Endothelial cell of umbilical vein (primary cell): ENCODE measurements around the gene PRR18. TPM values are rescaled to one million over a fixed set of nuclear protein-coding genes. Genes with fewer than 3 reads are reported as not detected.

Experiments used
- BruUV-seq: library from RNA; stranded (reverse); fragments of 400-500 nt; replicated peaks from 2 replicates; lab custom pipeline; 2021; lab: Mats Ljungman, UMichigan
- CTCF ChIA-PET: fragments of 300-600, 350-600 bp; sonication (Branson Sonifier 250); formaldehyde crosslinking; loops from one replicate; lab custom pipeline; 2021; ENCODE audit warnings: antibody characterized with exemption, inconsistent platforms; lab: Charles Lee
- POLR2A ChIA-PET: fragments of 300-600, 350-600 bp; sonication (Branson Sonifier 250); formaldehyde crosslinking; loops from one replicate; lab custom pipeline; 2021; ENCODE audit warnings: antibody characterized with exemption, inconsistent platforms; lab: Charles Lee
- DNase-seq: peaks from one replicate; pipeline ENCODE4 v3.0.0-alpha.2; 2011; ENCODE audit warnings: low read depth, low spot score
- FAIRE-seq: peaks from 2 replicates; lab custom pipeline; 2011; peaks lifted over from hg19 to GRCh38; lab: Jason Lieb, UNC
- H2AFZ ChIP-seq: 2 replicates; pipeline ENCODE4 v1.6.0; 2012; ENCODE audit warnings: low read depth, low read length, control low read depth, inconsistent platforms
- H3K27ac ChIP-seq: 2 replicates; pipeline ENCODE4 v1.5.1; 2011; ENCODE audit warnings: low read depth, mild to moderate bottlenecking, control low read depth, low read length, moderate library complexity; ENCODE audit not compliant: insufficient read depth
- H3K27me3 ChIP-seq, 2 experiments: 2 replicates each; pipeline versions ENCODE4 v1.6.0 to v1.6.1; 2011; ENCODE audit warnings: low read length in 2 of 2, mixed read lengths in 1 of 2; ENCODE audit not compliant: control insufficient read depth in 2 of 2, insufficient read depth in 2 of 2
- H3K36me3 ChIP-seq, 2 experiments: 2 replicates in 1 of 2; 3 replicates in 1 of 2; pipeline ENCODE4 v1.5.1; 2011; ENCODE audit warnings: low read length in 2 of 2, mild to moderate bottlenecking in 1 of 2, moderate library complexity in 1 of 2; ENCODE audit not compliant: control insufficient read depth in 2 of 2, insufficient read depth in 2 of 2; ENCODE audit errors: extremely low read depth in 1 of 2
- H3K4me1 ChIP-seq: 3 replicates; pipeline ENCODE4 v1.5.1; 2011; ENCODE audit warnings: mild to moderate bottlenecking, low read length; ENCODE audit not compliant: control insufficient read depth, insufficient read depth; ENCODE audit errors: extremely low read depth
- H3K4me2 ChIP-seq: 2 replicates; pipeline ENCODE4 v1.6.1; 2011; ENCODE audit warnings: low read length, control low read depth, mixed read lengths; ENCODE audit not compliant: insufficient read depth
- H3K4me3 ChIP-seq, 3 experiments: fragments of 200-600 bp in 1 of 3; sonication (generic), shearing (Covaris generic) in 1 of 3; replicated peaks in 1 of 3; 2 replicates each; pipeline ENCODE4 v1.5.1; 2011 to 2016; ENCODE audit warnings: control low read depth in 3 of 3, low read length in 3 of 3, mild to moderate bottlenecking in 2 of 3, inconsistent platforms in 1 of 3, low read depth in 1 of 3, moderate library complexity in 1 of 3; ENCODE audit not compliant: insufficient read depth in 1 of 3
- H3K79me2 ChIP-seq: 2 replicates; pipeline ENCODE4 v1.6.0; 2012; ENCODE audit warnings: low read length, inconsistent platforms; ENCODE audit not compliant: control insufficient read depth, insufficient read depth
- H3K9ac ChIP-seq: replicated peaks from 2 replicates; pipeline ENCODE3; 2011; ENCODE audit warnings: low read length, control low read depth; ENCODE audit not compliant: insufficient read depth; ENCODE audit errors: extremely low read depth
- H3K9me1 ChIP-seq: replicated peaks from 3 replicates; pipeline ENCODE4 v1.6.0; 2011; ENCODE audit warnings: mild to moderate bottlenecking, low read length; ENCODE audit not compliant: control insufficient read depth, insufficient read depth; ENCODE audit errors: extremely low read depth
- H3K9me3 ChIP-seq: replicated peaks from 2 replicates; pipeline ENCODE4 v1.5.1; 2012; ENCODE audit warnings: low read length, inconsistent platforms; ENCODE audit not compliant: control insufficient read depth, insufficient read depth
- H4K20me1 ChIP-seq: replicated peaks from 2 replicates; pipeline ENCODE3; 2011; ENCODE audit warnings: mild to moderate bottlenecking, low read length; ENCODE audit not compliant: control insufficient read depth, insufficient read depth; ENCODE audit errors: extremely low read depth
- CTCF ChIP-seq, 2 donors: IDR thresholded peaks; 1 replicate in 1 of 2; 2 replicates in 1 of 2; pipeline ENCODE4 v1.5.1; 2011; ENCODE audit warnings: low read length in 2 of 2, mild to moderate bottlenecking in 2 of 2, moderate library complexity in 2 of 2, control low read depth in 1 of 2, inconsistent platforms in 1 of 2, low read depth in 1 of 2; ENCODE audit not compliant: insufficient read depth in 1 of 2; ENCODE audit errors: extremely low read depth in 1 of 2
- EZH2 ChIP-seq: IDR thresholded peaks from 2 replicates; pipeline ENCODE4 v1.6.1; 2012; ENCODE audit warnings: borderline replicate concordance, low read depth, mild to moderate bottlenecking, moderate library complexity, low read length, inconsistent platforms; ENCODE audit not compliant: severe bottlenecking
- FOS ChIP-seq: IDR thresholded peaks from 2 replicates; pipeline ENCODE4 v1.6.1; 2011; ENCODE audit warnings: mild to moderate bottlenecking, low read length, moderate library complexity, borderline replicate concordance; ENCODE audit not compliant: insufficient read depth
- GATA2 ChIP-seq: IDR thresholded peaks from 2 replicates; pipeline ENCODE4 v1.7.0; 2011; ENCODE audit warnings: low read depth, mild to moderate bottlenecking, moderate library complexity, mixed read lengths, low read length; ENCODE audit not compliant: insufficient read length, insufficient read depth
- JUN ChIP-seq: IDR thresholded peaks from 2 replicates; pipeline ENCODE4 v1.6.1; 2011; ENCODE audit warnings: borderline replicate concordance, low read depth; ENCODE audit not compliant: insufficient read length, insufficient read depth
- MAX ChIP-seq: IDR thresholded peaks from 2 replicates; pipeline ENCODE4 v1.6.1; 2011; ENCODE audit not compliant: insufficient read depth, insufficient read length
- MYC ChIP-seq: IDR thresholded peaks from one replicate; pipeline ENCODE4 v1.6.1; 2011; ENCODE audit warnings: mild to moderate bottlenecking, low read depth, low read length
- POLR2A ChIP-seq: IDR thresholded peaks from 2 replicates; pipeline ENCODE4 v1.6.1; 2012; ENCODE audit warnings: low read depth, mild to moderate bottlenecking, control low read depth, low read length
- POLR2AphosphoS5 ChIP-seq: IDR thresholded peaks from 2 replicates; pipeline ENCODE4 v1.6.1; 2012; ENCODE audit warnings: low read depth, mild to moderate bottlenecking, control low read depth, low read length, moderate library complexity; ENCODE audit not compliant: insufficient read depth
- dilution Hi-C: fragments of 300-500 bp; cut with MboI; formaldehyde crosslinking; loops from one replicate; pipeline ENCODE4 v1.15.0; 2019; ENCODE audit warnings: low sequenced_read_pairs; ENCODE audit not compliant: extremely low pct_ligation_motif_present
- intact Hi-C: fragments of 100-400 bp; cut with micrococcal nuclease; formaldehyde crosslinking; loops from one replicate; pipeline ENCODE4 v1.10.0; 2022
- polyA plus RNA-seq, 4 experiments: library from polyadenylated mRNA; depleted of rRNA in 3 of 4; stranded (reverse) in 3 of 4; unstranded in 1 of 4; fragments of >200 nt; gene quantifications; 2 replicates each; pipeline versions ENCODE4 v1.2.1 to v1.2.3, GENCODE V29; 2011 to 2012; ENCODE audit warnings: missing spikeins in 1 of 4
- total RNA-seq: library from RNA; stranded (reverse); gene quantifications from 2 replicates; pipeline ENCODE4 v1.2.3, GENCODE V29; 2021

The PRR18 gene
- total and polyA plus RNA-seq, 2 donors (not counting 3 experiments of a cell fraction or from before 2014, with no cell fraction given) = not detected

GRCh38 chr6:166279393-166279679 is 28.9 kb downstream of the PRR18 start:
- Histone ChIP-seq H3K27me3 (peaks cover 0 to 2% of the 10 kb centered on the region in 2 experiments), H3K36me3 (no peaks in the 10 kb centered on the region), H3K4me3 (no peak overlapping the region), H2AFZ (no peak overlapping the region), H3K27ac (no peak overlapping the region), H3K4me2 (no peak overlapping the region), H3K9ac (no peak overlapping the region), H3K79me2 (no peaks in the 10 kb centered on the region), H3K9me1 (no peaks in the 10 kb centered on the region), H3K9me3 (no peaks in the 10 kb centered on the region), H4K20me1 (no peaks in the 10 kb centered on the region), H3K4me1 (no peaks in the 10 kb centered on the region)
- no peak for FAIRE-seq
- CTCF ChIA-PET = interaction anchor here (2.3 kb wide), 1 partner anchor 121 kb away, joined by 20 read pairs; no protein-coding TSS in a partner anchor
- dilution Hi-C loops (no loop called here), intact Hi-C loops (loop anchor here (5.0 to 10.0 kb wide), 3 partner anchors 348 to 675 kb away; partner anchors contain the start of genes RNASET2 and RPS6KA2)
- no peak for DNase-seq
- POLR2A ChIA-PET = no interaction called here
- TF ChIP-seq POLR2AphosphoS5 = no peak
- no peak for TF ChIP-seq FOS
- TF ChIP-seq CTCF (IDR thresholded peaks at IDR 0.05; ENCODE audit: extremely low read depth in 1 of 2, insufficient read depth in 1 of 2, low read depth in 1 of 2, low read length in 2 of 2) = no peak
- no peak for TF ChIP-seq POLR2A
- no peak for TF ChIP-seq JUN
- TF ChIP-seq EZH2 = no peak
- TF ChIP-seq MAX = no peak
- TF ChIP-seq MYC = no peak
- TF ChIP-seq GATA2 = no peak
- BruUV-seq = no TSS peak
